ENCODE data around the gene RER1.

Gene RER1

GRCh38 chr1:2431103-2431502 is 39.5 kb downstream of the RER1 start:
- H3F3A ChIP-seq (ENCODE audit: insufficient read depth), result no peaks in the 10 kb centered on the region
- no peaks in the 10 kb centered on the region for H3K36me3 ChIP-seq (ENCODE audit: low read length)
- no peak overlapping the region for H3K9ac ChIP-seq (ENCODE audit: low read length)
- H3K9me3 ChIP-seq (ENCODE audit: insufficient read depth, low read length), result no peaks in the 10 kb centered on the region
- H3K27ac ChIP-seq (ENCODE audit: low read depth, low read length), result no peak overlapping the region
- H3K4me2 ChIP-seq (ENCODE audit: low read depth, low read length, poor library complexity, severe bottlenecking), result no peak overlapping the region
- TF ChIP-seq EZH2phosphoT487 (conservative IDR thresholded peaks at IDR 0.05; ENCODE audit: low read length) (no peak), CTCF (IDR thresholded peaks at IDR 0.05; ENCODE audit: insufficient read depth, low read length, poor library complexity, severe bottlenecking) (no peak)
- no peak overlapping the region for H2AFZ ChIP-seq (ENCODE audit: low read depth, low read length, severe bottlenecking)
- no peaks in the 10 kb centered on the region for H3K79me2 ChIP-seq (ENCODE audit: insufficient read depth, low read length)
- no peaks in the 10 kb centered on the region for H4K20me1 ChIP-seq (ENCODE audit: low read depth, low read length)
- no peak overlapping the region for H3K4me3 ChIP-seq (ENCODE audit: insufficient read depth, low read length, poor library complexity, severe bottlenecking)
- no peaks in the 10 kb centered on the region for H3K9me2 ChIP-seq (replicated peaks; ENCODE audit: insufficient read depth, low read length)
- H3K27me3 ChIP-seq (ENCODE audit: low read length), result no peaks in the 10 kb centered on the region

GRCh38 chr1:2431518-2431917 is 39.9 kb downstream of the RER1 start:
- no peaks in the 10 kb centered on the region for H3K9me2 ChIP-seq (replicated peaks; ENCODE audit: insufficient read depth, low read length)
- no peak overlapping the region for H3K4me2 ChIP-seq (ENCODE audit: low read depth, low read length, poor library complexity, severe bottlenecking)
- no peaks in the 10 kb centered on the region for H3K79me2 ChIP-seq (ENCODE audit: insufficient read depth, low read length)
- no peaks in the 10 kb centered on the region for H4K20me1 ChIP-seq (ENCODE audit: low read depth, low read length)
- no peaks in the 10 kb centered on the region for H3K27me3 ChIP-seq (ENCODE audit: low read length)
- no peaks in the 10 kb centered on the region for H3F3A ChIP-seq (ENCODE audit: insufficient read depth)
- no peak overlapping the region for H3K4me3 ChIP-seq (ENCODE audit: insufficient read depth, low read length, poor library complexity, severe bottlenecking)
- no peaks in the 10 kb centered on the region for H3K36me3 ChIP-seq (ENCODE audit: low read length)
- H2AFZ ChIP-seq (ENCODE audit: low read depth, low read length, severe bottlenecking), result no peak overlapping the region
- no peak overlapping the region for H3K9ac ChIP-seq (ENCODE audit: low read length)
- H3K9me3 ChIP-seq (ENCODE audit: insufficient read depth, low read length), result no peaks in the 10 kb centered on the region
- no peak for TF ChIP-seq CTCF (IDR thresholded peaks at IDR 0.05; ENCODE audit: insufficient read depth, low read length, poor library complexity, severe bottlenecking)
- no peak for TF ChIP-seq EZH2phosphoT487 (conservative IDR thresholded peaks at IDR 0.05; ENCODE audit: low read length)
- H3K27ac ChIP-seq (ENCODE audit: low read depth, low read length), result no peak overlapping the region

- TF ChIP-seq EZH2phosphoT487 (conservative IDR thresholded peaks at IDR 0.05; ENCODE audit: low read length), result no peak
- no peak for TF ChIP-seq CTCF (IDR thresholded peaks at IDR 0.05; ENCODE audit: insufficient read depth, low read length, poor library complexity, severe bottlenecking)
- Histone ChIP-seq H2AFZ (ENCODE audit: low read depth, low read length, severe bottlenecking) (no peak overlapping the region), H4K20me1 (ENCODE audit: low read depth, low read length) (no peaks in the 10 kb centered on the region), H3K9me2 (replicated peaks; ENCODE audit: insufficient read depth, low read length) (no peaks in the 10 kb centered on the region), H3K79me2 (ENCODE audit: insufficient read depth, low read length) (no peaks in the 10 kb centered on the region), H3K9me3 (ENCODE audit: insufficient read depth, low read length) (no peaks in the 10 kb centered on the region), H3K4me3 (ENCODE audit: insufficient read depth, low read length, poor library complexity, severe bottlenecking) (no peak overlapping the region), H3F3A (ENCODE audit: insufficient read depth) (no peaks in the 10 kb centered on the region), H3K27me3 (ENCODE audit: low read length) (no peaks in the 10 kb centered on the region), H3K36me3 (ENCODE audit: low read length) (no peaks in the 10 kb centered on the region), H3K9ac (ENCODE audit: low read length) (no peak overlapping the region), H3K4me2 (ENCODE audit: low read depth, low read length, poor library complexity, severe bottlenecking) (no peak overlapping the region), H3K27ac (ENCODE audit: low read depth, low read length) (no peak overlapping the region)
Measured at GRCh38 chr1:2432441-2432844, 40.8 kb downstream of the RER1 start.

Data from SU-DHL-6 (cell line).